HL-60 (cell line): ENCODE measurements around the gene GCAT.

ENCODE experiments used
- DNase-seq, 2 experiments: peaks; one replicate each; pipeline ENCODE4 v3.0.0-alpha.2; 2010 to 2020; ENCODE audit warnings: low read depth in 1 of 2, low spot score in 1 of 2
- H3K27ac ChIP-seq: fragments of 250-450 bp; sonication (Bioruptor Pico); replicated peaks from 2 replicates; pipeline ENCODE4 v1.5.1; 2020; ENCODE audit warnings: mild to moderate bottlenecking, moderate library complexity
- H3K27me3 ChIP-seq: fragments of 250-450 bp; sonication (Bioruptor Pico); 2 replicates; pipeline ENCODE4 v1.5.1; 2021; ENCODE audit warnings: mild to moderate bottlenecking, moderate library complexity; ENCODE audit not compliant: insufficient read depth, poor library complexity, severe bottlenecking
- H3K4me3 ChIP-seq: replicated peaks from 2 replicates; pipeline ENCODE4 v1.5.1; 2011; ENCODE audit warnings: mild to moderate bottlenecking, control low read depth, low read length; ENCODE audit not compliant: insufficient read depth
- GABPA ChIP-seq: IDR thresholded peaks from 2 replicates; pipeline ENCODE4 v1.6.1; 2012; ENCODE audit warnings: low read depth
- POLR2AphosphoS5 ChIP-seq: IDR thresholded peaks from 2 replicates; pipeline ENCODE4 v1.6.1; 2012; ENCODE audit warnings: low read depth
- SPI1 ChIP-seq: IDR thresholded peaks from 2 replicates; pipeline ENCODE4 v1.6.1; 2012; ENCODE audit warnings: low read depth, mild to moderate bottlenecking, borderline replicate concordance
- TF ChIP-seq, protein P1 (sequence below): IDR thresholded peaks from one replicate; pipeline ENCODE4 v1.5.1; 2011; ENCODE audit warnings: low read length, control low read depth, inconsistent platforms; ENCODE audit not compliant: insufficient read depth
- TF ChIP-seq, protein P2 (sequence below): IDR thresholded peaks from 2 replicates; pipeline ENCODE4 v1.6.1; 2012; ENCODE audit warnings: low read depth; ENCODE audit not compliant: insufficient replicate concordance

Gene GCAT

DNA sequence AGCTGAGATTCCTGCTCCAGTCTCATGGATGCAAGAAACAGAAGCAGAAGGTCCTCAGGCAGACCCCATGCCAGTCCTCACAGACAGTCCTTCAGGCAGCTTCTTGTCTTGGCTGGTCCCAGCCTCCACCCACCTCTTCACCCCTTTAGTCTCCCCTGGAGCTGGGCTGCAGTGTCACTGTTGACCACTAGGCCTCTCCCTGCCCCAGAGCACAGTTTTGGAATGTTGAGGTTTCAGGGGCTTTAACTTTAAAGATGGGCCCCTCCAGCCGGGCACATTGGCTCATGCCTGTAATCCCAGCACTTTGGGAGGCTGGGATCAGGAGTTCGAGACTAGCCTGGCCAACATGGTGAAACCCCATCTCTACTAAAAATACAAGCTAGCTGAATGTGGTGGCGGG lies 39.5 kb upstream of the GCAT start:
- no peak for DNase-seq
- H3K27ac ChIP-seq = no peak overlapping the region
- H3K4me3 ChIP-seq = no peak overlapping the region
- no peaks in the 10 kb centered on the region for H3K27me3 ChIP-seq
- TF ChIP-seq POLR2AphosphoS5 = no peak
- TF ChIP-seq, protein P1, sequence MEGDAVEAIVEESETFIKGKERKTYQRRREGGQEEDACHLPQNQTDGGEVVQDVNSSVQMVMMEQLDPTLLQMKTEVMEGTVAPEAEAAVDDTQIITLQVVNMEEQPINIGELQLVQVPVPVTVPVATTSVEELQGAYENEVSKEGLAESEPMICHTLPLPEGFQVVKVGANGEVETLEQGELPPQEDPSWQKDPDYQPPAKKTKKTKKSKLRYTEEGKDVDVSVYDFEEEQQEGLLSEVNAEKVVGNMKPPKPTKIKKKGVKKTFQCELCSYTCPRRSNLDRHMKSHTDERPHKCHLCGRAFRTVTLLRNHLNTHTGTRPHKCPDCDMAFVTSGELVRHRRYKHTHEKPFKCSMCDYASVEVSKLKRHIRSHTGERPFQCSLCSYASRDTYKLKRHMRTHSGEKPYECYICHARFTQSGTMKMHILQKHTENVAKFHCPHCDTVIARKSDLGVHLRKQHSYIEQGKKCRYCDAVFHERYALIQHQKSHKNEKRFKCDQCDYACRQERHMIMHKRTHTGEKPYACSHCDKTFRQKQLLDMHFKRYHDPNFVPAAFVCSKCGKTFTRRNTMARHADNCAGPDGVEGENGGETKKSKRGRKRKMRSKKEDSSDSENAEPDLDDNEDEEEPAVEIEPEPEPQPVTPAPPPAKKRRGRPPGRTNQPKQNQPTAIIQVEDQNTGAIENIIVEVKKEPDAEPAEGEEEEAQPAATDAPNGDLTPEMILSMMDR = no peak
- TF ChIP-seq, protein P2, sequence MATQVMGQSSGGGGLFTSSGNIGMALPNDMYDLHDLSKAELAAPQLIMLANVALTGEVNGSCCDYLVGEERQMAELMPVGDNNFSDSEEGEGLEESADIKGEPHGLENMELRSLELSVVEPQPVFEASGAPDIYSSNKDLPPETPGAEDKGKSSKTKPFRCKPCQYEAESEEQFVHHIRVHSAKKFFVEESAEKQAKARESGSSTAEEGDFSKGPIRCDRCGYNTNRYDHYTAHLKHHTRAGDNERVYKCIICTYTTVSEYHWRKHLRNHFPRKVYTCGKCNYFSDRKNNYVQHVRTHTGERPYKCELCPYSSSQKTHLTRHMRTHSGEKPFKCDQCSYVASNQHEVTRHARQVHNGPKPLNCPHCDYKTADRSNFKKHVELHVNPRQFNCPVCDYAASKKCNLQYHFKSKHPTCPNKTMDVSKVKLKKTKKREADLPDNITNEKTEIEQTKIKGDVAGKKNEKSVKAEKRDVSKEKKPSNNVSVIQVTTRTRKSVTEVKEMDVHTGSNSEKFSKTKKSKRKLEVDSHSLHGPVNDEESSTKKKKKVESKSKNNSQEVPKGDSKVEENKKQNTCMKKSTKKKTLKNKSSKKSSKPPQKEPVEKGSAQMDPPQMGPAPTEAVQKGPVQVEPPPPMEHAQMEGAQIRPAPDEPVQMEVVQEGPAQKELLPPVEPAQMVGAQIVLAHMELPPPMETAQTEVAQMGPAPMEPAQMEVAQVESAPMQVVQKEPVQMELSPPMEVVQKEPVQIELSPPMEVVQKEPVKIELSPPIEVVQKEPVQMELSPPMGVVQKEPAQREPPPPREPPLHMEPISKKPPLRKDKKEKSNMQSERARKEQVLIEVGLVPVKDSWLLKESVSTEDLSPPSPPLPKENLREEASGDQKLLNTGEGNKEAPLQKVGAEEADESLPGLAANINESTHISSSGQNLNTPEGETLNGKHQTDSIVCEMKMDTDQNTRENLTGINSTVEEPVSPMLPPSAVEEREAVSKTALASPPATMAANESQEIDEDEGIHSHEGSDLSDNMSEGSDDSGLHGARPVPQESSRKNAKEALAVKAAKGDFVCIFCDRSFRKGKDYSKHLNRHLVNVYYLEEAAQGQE = no peak

DNA sequence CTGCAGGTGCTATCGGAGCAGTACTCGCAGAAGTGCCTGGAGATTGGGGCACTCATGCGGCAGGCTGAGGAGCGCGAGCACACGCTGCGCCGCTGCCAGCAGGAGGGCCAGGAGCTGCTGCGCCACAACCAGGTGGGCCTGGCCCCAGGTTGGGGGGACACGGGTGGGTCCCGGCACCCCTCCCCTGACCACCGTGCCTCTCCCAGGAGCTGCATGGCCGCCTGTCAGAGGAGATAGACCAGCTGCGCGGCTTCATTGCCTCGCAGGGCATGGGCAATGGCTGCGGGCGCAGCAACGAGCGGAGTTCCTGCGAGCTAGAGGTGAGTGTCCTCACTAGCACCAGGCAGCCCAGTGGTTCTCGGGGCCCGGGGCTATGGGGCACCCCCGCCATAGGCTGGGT lies 38.7 kb upstream of the GCAT start:
- no peak for DNase-seq
- no peak for TF ChIP-seq SPI1
- TF ChIP-seq, protein P2 = no peak
- TF ChIP-seq, protein P1 = no peak
- no peak for TF ChIP-seq GABPA
- no peak for TF ChIP-seq POLR2AphosphoS5

DNA sequence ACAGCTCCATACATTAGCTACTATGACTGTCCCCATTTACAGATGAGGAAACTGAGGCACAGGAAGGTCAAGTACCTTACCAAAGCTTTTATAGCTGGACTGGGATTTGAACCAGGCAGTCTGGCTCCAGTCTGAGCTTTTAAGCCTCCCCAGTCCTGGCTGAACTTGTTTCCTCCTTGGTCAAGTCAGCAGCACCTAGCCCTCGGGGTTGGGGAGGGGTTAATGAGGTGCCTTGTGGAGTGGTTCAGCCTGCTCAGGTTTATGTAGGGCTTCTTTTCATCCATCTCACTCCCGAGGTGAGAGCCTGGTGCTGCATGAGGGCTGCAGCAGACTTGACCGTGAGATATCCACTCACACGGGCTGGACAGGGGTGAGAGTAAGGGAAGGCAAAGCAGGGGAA lies 36.7 kb upstream of the GCAT start:
- Histone ChIP-seq H3K4me3 (no peak overlapping the region), H3K27me3 (no peaks in the 10 kb centered on the region), H3K27ac (no peak overlapping the region)
- TF ChIP-seq POLR2AphosphoS5 = no peak
- TF ChIP-seq, protein P2 = no peak
- no peak for TF ChIP-seq GABPA
- TF ChIP-seq SPI1 = no peak
- no peak for DNase-seq

More for the DNA sequence above, 38.7 kb upstream of the GCAT start:
- H3K27me3 ChIP-seq = no peaks in the 10 kb centered on the region
- H3K27ac ChIP-seq = no peak overlapping the region
- H3K4me3 ChIP-seq = no peak overlapping the region
